NCI-H2029 (cell line): ENCODE results near the gene EXOC2.

Experiments
- DNase-seq: peaks from one replicate; lab custom pipeline; 2025; lab: John Stamatoyannopoulos, UW

Gene EXOC2

DNA sequence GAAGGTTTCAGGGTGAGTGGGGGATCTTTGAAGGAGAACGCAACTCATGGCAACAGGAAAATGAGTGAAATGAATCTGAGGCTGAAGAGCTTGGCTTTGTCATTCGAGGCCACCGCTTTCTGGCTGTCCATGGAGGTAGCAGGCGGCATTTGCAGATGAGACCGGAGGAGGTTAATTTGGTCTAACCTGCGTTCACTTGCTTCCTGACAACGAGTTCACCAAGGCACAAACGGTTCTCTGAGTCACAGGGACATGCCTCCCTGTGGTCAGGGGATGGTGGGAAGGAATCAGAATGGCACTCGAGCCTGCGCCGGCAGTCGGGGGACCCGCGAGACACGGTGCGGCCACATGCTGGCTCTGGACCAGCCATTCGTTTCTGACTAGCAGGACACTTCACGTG is 226.4 kb downstream of the EXOC2 start:
- no peak for DNase-seq

DNA sequence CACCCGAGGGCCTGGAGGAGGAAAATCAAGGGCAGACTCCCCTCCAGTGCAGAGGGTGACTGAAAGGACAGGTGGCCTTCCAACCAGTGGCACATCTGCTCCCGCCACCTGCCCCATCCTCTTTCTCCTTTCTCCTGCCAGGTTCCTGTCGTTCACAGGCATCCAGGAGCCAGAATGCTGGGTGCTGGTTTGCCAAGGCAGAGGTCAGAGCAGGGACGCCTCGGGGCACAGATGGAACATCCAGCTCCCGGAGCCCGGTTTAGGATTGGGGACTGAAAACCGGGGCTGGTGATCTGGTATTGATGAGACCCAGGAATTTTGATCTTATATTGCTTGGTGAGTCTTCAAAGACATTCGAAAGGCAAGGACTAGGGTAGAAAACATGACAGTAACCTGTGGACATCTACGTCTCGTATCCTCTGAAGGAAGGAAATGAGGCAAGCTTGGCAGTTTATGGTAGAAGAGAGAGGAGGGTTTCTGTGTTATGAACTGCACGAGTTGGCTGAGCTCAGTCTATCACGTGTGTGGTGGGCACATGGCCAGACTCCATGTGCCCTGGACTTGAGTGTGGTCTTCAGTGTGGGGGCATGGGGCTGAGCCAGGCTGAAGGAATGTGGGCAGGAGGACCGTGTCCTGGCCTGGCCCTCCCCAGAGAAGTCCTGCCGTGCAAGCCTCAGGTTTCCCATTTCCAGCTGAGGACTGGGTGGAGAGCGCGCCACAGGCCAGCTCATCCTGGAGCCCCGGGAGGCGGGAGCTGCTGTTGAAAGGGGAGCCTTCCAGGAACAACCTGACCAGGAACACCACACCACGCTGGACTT is 227.2 kb downstream of the EXOC2 start:
- no peak for DNase-seq

DNA sequence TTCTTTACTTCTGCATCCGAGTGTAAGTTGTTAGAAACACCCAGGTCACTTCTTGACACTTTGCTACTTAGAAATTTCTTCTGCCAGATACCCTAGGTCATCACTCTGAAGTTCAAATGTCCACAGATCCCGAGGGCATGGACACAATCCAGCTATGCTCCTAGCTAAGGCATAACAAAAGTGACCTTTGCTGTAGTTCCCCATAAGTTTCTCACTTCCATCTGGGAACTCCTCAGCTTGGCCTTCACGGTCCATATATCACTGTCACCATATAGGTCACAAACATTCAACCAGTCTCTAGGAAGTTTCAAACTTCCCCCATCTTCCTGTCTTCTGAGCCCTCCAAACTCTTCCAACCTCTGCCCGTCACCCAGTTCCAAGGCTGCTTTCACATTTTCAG is 236.1 kb downstream of the EXOC2 start:
- no peak for DNase-seq

DNA sequence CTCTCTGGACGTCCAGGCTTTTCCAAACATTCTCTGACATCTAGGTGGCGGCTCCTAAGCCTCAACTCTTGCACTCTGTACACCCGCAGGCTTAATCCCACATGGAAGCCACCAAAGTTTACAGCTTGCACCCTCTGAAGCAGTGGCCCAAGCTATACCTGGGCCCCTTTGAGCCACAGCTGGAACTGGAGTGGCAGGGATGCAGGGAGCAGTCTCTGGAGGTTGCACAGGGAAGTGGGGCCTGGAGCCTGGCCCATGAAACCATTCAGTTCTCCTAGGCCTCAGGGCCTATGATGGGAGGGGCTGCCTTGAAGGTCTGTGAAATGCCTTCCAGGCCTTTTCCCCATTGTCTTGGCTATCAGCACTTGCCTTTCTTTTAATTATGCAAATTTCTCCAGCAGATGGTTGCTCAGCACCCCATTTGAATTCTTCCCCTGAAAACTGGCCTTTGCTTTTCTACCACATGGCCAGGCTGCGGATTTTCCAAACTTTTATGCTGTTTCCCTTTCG is 236.5 kb downstream of the EXOC2 start:
- DNase-seq, result no peak

DNA sequence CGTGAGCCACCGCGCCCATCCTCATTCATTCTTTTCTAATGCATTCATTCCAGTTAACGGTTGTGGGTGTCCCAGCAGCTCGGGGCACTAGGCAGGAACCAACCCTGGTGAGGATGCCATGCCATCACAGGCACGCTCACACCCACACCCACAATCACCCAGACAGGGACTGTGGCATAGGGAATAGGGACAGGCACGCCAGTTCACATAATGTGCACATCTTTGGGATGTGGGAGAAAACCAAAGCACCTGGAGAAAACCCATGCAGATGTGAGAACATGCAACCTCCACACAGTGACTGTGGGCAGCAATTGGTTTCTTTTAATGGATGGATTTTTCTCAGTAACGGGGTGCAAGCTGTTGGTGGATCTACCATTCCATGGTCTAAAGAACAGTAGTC is 237.1 kb downstream of the EXOC2 start:
- no peak for DNase-seq

DNA sequence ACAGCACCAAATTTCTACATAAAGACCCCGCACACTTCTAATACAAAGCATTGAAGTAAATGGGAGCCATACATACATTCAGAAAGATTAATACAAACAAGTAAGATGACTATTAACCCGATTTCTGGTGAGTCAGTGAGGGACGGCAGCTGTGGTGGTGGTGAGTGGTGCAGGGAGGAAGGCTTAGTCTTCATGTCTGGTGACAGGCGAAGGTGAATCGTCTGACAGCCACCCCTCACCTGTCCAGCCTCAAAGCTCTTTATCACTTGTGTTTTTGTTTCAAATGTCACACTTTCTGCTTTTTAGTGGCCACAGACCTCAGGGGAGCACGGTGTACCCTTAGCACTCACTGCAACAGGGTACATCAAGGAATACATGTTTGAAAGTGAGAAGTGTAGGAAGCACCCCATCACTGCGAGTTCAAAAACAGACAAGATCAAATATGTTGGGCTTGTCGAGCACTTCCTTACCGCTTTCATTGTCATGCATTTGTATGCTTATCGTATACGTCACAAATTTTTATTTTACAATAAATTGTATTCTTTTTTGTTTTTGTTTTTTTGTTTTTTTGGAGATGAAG is 237.8 kb downstream of the EXOC2 start:
- no peak for DNase-seq

DNA sequence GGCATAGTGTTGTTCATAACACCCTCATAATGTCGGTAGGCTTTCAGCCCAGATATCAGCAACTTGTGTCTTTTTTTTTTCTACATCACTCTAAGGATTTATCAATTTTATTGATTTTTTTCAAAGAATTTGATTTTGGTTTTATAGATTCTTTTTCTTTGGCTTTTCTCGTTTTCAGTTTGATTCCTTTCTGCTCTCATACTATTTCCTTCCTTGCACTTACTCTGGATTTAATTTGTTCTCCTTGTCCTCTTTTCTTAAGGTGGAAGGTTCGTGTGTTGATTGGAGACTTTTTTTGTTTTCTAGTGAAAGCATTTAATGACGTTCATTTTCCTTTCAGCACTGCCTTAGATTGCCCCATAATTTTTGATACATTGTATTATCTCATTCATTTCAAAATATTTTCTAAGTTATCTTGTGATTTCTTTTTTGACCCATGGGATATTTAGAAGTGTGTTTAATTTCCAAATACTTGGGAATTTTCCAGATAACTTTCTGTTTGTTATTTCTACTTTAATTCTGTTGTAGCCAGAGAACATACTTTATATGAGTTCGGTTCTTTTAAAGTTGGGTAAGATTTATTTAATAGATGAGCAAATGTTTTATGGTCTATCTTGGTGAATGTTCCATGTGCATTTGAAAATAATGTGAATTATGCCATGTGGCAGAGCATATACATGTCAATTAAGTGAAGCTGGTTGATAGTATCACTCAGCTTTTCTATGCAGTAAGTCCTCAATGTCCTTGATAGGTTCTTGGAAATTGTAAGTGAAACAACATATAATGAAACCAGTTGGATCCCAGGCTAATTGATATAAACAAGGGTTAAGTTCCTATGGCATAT is 238.6 kb downstream of the EXOC2 start:
- DNase-seq, result no peak

DNA sequence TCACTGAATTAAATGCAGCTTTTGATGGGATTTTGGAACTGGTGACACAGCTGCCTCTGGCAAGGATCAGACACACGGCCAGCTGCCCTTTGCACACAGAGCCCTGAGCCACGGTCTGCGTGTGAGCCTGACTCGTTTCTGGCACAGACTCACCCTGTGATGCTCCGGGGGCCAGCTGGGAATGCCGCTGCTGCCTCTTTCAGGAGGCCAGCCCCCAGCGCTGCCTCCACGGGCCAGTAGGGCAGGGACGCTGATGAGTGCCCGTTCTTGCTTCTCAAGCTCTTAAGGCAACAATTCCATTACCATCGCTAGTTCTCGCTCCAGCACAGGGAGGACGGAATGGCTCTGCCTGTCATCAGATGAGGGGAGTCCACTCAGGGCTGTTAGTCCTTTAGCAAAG is 239.8 kb downstream of the EXOC2 start:
- DNase-seq, result no peak

DNA sequence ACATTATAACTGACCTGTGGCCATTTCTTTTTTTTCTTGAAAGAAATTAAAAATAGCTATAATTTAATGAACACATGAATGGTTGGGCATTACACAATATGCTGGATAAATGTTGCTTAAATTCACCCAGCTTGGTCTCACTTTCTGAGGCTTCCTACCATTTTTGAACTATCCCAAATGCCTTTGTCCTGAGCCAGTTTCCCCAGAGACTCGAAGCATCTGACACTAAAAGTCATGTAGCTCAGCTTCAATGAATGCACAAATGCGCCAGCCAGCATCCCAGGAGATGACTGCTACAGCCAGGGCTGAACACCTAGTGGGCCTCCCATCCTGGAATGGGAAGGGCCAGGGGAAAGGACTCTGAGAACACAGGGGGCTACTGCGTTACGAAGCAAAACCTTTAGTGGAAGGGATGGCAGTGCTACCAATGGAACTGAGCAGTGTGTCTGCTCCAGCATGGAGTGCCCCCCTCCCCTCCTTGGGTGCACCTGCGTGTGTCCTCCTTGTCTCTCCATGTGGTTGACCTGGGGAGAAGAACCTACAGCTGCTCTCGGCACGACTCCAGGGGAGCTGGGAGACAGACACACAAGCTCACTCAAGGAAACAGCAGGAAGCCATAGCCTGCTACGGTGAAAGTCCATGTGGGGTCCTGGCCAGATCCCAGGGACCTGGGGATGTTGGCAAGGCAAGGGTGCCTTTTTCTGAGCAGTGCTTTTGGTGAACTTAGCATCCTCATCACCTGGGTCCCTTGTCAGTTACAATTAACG is 240.5 kb downstream of the EXOC2 start:
- no peak for DNase-seq

DNA sequence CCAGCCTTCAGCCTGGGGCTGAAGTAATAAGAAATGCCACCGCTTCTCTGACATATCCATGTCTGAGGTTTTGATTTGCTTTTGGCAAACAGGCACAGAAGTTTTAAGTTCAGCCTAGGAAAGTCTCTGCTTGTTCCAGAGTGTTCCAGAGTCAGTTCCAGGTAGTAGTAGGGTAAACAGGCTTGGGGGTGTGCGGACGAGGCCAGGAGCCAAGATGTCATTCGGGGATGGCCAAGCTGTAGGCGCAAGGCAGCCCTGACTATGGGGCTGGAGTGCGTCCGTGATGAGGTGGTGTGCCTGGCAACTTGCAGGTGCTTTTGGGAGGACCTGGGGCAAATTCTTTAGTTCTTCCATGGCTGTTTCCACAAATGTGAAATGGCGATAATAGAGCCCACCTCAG is 241.1 kb downstream of the EXOC2 start:
- no peak for DNase-seq

DNA sequence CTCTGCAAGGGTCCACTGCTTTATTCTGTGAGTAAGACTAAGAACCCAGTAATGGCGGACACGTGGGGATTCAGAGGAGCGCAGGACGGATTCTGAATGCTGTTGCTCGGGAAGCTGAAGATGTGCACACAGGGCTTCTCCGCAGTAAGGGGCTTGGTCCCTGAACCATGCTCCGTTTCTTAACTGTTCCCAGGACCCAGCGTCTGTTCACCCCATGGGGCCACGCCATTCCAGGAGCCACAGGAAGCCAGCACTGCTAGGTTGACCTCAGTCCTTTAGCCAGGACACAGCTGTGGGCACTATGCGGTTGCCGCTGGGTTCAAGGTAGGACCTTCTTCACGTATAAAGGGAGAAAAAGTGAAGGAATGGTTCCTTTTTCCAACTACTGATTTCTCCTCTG is 241.6 kb downstream of the EXOC2 start:
- DNase-seq, result no peak

DNA sequence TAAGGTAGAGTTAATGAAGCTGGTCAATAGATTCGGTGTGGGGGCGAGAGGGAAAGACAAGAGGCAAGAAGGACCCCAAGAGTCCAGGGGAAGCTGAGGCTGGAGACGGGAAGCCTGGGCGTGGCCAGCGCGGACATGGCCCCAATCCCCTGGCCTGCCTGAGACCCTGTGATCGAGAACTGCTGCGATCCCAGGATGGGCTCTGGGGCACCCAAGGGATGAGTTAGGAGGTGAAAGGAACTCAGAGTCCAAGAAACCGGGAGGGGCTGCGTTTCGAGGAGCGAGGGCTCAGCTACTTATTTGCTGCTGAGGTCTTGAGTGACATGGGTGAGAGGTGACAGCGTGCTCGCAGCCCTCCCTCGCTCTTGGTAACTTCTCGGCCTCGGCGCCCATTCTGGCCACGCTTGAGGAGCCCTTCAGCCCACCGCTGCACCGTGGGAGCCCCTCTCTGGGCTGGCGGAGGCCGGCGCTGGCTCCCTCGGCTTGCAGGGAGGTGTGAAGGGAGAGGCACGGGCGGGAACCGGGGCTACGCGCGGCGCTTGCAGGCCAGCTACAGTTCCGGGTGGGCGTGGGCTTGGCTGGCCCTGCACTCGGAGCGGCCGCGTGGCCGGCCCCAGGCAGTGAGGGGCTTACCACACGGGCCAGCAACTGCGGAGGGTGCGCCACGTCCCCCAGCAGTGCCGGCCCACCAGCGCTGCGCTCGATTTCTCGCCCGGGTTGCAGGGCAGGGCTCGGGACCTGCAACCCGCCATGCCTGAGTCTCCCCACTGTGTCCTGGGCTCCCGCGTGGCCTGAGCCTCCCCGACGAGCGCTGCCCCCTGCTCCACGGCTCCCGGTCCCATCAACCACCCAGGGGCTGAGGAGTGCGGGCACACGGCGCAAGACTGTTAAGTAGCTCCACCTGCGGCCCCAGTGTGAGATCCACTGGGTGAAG is 243.2 kb downstream of the EXOC2 start:
- DNase-seq, result no peak

DNA sequence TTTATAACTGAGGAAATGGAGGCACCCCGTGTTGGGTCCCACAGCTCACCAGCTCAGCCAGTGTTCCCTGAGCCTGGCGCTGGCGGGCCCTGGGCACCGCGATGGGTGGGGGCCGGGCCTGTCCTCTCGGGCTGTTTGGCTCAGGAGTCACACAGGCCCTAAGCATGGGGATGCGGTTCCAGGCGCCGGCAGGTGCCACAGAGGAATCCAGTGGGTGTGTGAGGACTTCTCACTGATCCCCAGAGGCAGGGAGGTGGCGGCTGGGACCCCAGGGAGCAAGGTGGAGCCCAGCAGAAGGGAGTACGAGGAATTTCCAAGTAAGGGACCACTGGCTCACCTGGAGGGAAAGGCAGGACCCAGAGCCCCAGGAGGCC is 243.9 kb downstream of the EXOC2 start:
- no peak for DNase-seq

DNA sequence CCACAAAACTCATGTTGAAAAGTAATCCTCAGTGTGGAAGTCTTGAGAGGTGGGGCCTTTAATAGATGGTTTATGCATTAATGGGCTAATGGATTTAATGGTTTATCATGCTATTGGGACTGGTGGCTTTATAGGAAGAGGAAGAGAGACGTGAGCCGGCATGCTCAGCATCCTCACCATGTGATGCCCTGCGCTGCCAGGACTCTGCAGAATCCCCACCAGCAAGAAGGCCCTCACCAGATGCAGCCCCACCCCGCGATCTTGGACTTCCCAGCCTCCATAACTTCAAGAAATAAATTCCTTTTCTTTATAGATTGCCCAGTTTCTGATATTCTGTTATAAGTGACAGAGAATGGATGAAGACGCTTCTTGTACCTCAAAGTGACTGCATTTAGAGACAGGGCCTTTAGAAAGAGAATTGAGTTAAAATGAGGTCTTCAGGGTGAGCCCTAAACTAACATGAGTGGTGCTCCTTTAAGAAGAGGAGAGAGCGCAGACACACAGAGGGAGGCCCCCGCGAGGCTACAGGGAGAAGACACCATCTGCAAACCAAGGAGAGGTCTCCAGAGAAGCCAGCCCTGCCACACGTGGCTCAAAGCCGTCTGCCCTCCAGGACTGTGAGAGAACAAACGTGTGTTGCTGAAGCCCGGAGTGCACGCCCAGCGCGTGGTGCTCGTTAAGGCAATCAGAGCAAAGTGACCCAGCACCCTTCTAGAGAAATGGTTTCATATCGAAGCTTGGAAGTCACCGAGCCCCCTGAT is 244.5 kb downstream of the EXOC2 start:
- DNase-seq, result no peak

DNA sequence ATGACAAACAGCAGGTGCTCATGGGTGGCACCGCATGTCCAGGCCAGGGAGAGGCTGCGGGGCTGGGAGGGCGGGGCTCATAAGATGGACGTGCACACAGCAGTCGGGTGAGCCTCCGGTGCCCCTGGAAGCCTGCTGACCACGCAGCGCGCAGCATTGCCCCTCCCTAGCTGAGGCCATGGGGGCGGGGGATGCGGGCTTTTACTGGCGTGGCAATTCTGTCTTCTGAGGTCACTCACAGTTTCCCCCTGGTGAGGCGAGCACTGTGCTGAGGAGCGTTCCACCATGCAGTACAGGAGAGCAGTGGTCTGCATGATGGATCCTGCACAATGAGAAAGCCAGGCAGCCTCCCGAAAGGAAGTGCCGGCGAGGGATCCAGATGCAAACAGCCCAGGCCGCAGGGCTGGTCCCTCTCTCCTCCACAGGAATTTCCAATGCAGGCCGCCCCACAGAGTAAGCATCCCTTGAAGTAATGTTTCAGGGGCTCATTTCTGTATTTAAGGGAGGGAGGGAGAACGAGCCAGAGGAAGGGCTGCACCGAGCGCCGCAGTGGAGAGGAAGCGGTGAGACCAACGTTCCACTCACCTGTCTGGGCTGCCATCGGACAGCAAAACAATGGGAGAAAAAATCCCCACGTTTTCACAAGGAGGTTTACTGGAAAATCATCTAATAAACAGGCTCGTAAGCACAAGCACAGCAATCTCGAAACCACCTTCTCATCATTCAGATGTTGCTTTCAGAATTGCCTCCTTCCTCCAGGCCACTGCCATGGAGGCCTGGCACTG is 245.4 kb downstream of the EXOC2 start:
- no peak for DNase-seq

DNA sequence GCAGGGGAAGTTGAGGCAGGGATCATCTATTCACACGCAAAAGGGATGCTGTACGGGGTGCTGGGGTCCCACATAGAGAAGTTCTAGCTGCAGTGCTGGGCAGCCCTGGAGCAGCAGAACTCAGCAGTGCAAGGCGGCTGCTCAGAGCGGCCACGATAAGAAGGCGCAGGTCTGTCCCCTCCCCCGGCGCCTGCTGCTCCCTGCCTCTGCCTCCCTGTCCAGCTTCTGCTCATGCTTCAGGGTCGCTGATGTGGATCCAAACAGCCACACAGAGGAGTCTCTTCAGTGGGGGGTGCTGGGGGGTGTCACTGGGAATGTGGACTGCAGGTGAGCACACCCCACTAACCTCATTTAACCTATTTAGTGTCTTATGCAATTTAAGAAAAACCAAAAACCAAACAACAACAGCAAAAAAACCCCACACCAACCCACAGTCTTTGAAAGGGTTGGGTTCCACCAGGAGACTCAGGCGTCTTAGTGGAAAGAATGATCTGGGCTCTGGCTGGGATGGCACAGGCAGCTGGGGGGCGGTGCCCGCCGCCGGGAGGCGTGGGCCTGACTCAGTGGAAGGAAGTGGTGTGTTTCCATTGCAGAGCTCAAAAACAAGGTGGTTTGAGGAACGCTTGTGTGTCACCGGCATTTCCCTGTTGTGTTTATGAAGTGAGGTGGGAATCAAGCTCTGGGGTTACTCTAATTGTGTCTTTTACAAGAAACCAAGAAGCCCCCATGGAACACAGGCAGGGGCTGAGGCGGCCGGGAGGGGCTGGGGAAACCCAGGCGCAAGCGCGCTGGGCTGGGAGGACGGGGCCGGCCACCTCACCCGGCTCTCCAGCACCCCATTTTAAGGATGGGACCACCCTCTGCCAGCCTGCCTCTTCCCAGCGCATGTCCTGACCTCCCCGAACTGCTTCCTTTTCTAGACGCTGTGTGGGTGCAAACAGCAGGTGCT is 246.2 kb downstream of the EXOC2 start:
- DNase-seq, result no peak

DNA sequence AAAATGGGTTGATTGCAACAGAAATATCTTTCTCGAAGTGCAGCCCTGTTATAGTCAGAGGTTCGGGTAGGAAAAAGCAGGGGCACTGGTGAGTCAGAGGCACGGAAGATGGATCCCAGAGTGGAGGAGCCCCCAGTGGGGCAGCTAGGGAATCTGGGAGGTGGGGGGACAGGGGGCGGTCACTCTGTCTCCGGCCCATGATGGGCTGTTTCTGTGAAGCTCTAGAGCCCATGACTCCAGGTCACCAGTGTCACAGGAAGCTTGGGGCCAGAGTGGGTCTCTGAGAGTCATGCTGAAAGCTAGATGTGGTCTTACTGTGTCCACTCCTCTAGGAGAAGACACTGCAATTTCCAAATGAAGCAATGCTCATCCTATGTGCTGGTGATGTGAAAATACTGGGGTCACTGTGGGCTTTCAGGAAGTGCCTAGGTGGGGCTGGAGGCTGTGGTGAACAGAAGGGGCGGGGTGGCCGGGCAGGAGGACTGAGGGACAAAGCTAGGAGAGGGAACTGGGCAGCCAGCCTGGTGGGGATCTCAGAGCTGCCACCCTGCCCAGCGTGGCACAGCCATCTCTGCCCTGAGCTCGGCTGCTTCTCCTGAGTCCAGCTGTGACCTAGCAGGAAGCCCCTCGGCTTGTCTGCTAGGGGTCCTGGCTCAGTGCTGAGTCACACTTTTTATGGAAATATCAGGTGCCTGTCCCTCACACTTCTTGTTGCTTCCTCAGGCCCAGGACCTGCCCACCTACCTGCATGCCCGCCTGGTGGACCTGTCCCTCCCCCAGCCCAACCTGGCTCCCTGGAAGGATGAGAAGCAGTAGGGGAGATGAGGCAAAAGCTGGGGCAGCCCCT is 247.1 kb downstream of the EXOC2 start:
- DNase-seq, result no peak
